Measurements from ENCODE around the gene CITED2. TPM values are rescaled to one million over a fixed set of nuclear protein-coding genes. Genes with fewer than 3 reads are reported as not detected.

The CITED2 gene
- total RNA-seq, 1 experiment from 2014 or later, result 54.0 TPM

DNA sequence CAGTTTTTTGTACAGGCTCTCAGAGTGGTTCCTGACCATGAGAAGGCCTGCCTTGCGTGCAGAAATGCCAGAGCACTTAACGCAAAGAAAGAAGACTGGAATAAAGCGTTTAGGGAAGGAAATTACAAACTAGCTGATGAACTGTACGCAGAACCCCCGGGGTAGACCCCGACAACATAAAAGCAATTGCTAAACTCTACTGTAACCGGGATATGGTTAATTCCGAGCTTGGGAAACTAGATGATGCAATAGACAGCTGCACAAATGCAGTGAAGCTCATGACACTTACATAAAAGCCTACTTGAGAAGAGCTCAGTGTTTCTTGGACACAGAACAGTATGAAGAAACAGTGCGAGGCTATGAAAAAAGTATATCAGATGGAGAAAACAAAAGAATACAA lies 35.7 kb downstream of the CITED2 start:
- Histone ChIP-seq H3K9me3 (ENCODE audit: insufficient read depth, low read depth) (no peaks in the 10 kb centered on the region), H3K9me2 (ENCODE audit: insufficient read depth) (no peaks in the 10 kb centered on the region), H3K79me2 (ENCODE audit: low read depth) (no peaks in the 10 kb centered on the region), H3K4me2 (no peak overlapping the region), H2AFZ (no peak overlapping the region), H3K27me3 (ENCODE audit: insufficient read depth, low read depth) (no peaks in the 10 kb centered on the region), H3K27ac (no peak overlapping the region), H3F3A (ENCODE audit: insufficient read depth, low read depth) (no peaks in the 10 kb centered on the region), H3K4me3 (no peak overlapping the region), H4K20me1 (ENCODE audit: insufficient read depth) (no peaks in the 10 kb centered on the region), H3K36me3 (ENCODE audit: low read depth) (no peaks in the 10 kb centered on the region), H3K4me1 (replicated peaks; ENCODE audit: insufficient read depth) (peaks cover 14% of the 10 kb centered on the region)
- intact Hi-C loops (cut with micrococcal nuclease; ENCODE audit: unreplicated experiment), result no loop called here
- POLR2A ChIA-PET (ENCODE audit: unreplicated experiment), result no interaction called here
- no peak for DNase-seq
- CTCF ChIA-PET, result no interaction called here
- no TSS peak for BruUV-seq (replicated peaks)
- TF ChIP-seq, protein P1, sequence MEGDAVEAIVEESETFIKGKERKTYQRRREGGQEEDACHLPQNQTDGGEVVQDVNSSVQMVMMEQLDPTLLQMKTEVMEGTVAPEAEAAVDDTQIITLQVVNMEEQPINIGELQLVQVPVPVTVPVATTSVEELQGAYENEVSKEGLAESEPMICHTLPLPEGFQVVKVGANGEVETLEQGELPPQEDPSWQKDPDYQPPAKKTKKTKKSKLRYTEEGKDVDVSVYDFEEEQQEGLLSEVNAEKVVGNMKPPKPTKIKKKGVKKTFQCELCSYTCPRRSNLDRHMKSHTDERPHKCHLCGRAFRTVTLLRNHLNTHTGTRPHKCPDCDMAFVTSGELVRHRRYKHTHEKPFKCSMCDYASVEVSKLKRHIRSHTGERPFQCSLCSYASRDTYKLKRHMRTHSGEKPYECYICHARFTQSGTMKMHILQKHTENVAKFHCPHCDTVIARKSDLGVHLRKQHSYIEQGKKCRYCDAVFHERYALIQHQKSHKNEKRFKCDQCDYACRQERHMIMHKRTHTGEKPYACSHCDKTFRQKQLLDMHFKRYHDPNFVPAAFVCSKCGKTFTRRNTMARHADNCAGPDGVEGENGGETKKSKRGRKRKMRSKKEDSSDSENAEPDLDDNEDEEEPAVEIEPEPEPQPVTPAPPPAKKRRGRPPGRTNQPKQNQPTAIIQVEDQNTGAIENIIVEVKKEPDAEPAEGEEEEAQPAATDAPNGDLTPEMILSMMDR (conservative IDR thresholded peaks at IDR 0.05), result no peak
- TF ChIP-seq EZH2 (IDR thresholded peaks at IDR 0.05; ENCODE audit: low read depth), result no peak

- no TSS peak for BruUV-seq (replicated peaks)
- no peak for TF ChIP-seq EZH2 (IDR thresholded peaks at IDR 0.05; ENCODE audit: low read depth)
- TF ChIP-seq, protein P1 (conservative IDR thresholded peaks at IDR 0.05), result no peak
- H3K4me1 ChIP-seq (replicated peaks; ENCODE audit: insufficient read depth), result peaks cover 5% of the 10 kb centered on the region
- no peaks in the 10 kb centered on the region for H4K20me1 ChIP-seq (ENCODE audit: insufficient read depth)
- POLR2A ChIA-PET (ENCODE audit: unreplicated experiment), result no interaction called here
- H3K9me3 ChIP-seq (ENCODE audit: insufficient read depth, low read depth), result no peaks in the 10 kb centered on the region
- no peak overlapping the region for H3K27ac ChIP-seq
- H3K4me3 ChIP-seq, result no peak overlapping the region
- H3F3A ChIP-seq (ENCODE audit: insufficient read depth, low read depth), result no peaks in the 10 kb centered on the region
- no peak overlapping the region for H3K4me2 ChIP-seq
- no peak for DNase-seq
- H2AFZ ChIP-seq, result no peak overlapping the region
- no peaks in the 10 kb centered on the region for H3K9me2 ChIP-seq (ENCODE audit: insufficient read depth)
- no peaks in the 10 kb centered on the region for H3K79me2 ChIP-seq (ENCODE audit: low read depth)
- H3K27me3 ChIP-seq (ENCODE audit: insufficient read depth, low read depth), result no peaks in the 10 kb centered on the region
- CTCF ChIA-PET, result no interaction called here
- intact Hi-C loops (cut with micrococcal nuclease; ENCODE audit: unreplicated experiment), result no loop called here
- no peaks in the 10 kb centered on the region for H3K36me3 ChIP-seq (ENCODE audit: low read depth)
These were observed 36.6 kb downstream of the CITED2 start for GRCh38 chr6:139337830-139338229.

DNA sequence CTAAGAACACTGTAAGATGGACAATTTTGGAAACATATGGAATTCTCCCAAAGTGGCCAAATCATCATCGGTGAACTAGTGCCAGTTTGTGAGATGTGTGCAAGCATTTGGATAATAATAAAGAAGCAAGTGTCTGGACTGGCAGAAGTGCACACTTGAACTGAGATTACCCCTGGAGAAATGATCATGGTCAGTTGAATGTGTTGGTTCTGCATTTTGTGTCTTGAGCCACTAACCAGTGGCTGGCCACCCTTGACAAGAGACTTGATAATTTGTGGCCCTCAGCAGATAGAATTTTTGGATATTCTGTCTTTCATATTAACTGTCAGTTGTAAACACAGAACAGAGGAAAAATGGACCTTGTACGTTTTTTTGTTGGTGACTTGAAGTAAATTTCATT lies 37.4 kb downstream of the CITED2 start:
- no TSS peak for BruUV-seq (replicated peaks)
- H3K4me3 ChIP-seq, result no peak overlapping the region
- H3K36me3 ChIP-seq (ENCODE audit: low read depth), result no peaks in the 10 kb centered on the region
- TF ChIP-seq, protein P1 (conservative IDR thresholded peaks at IDR 0.05), result no peak
- no peak for TF ChIP-seq EZH2 (IDR thresholded peaks at IDR 0.05; ENCODE audit: low read depth)
- no peak overlapping the region for H2AFZ ChIP-seq
- H3K79me2 ChIP-seq (ENCODE audit: low read depth), result no peaks in the 10 kb centered on the region
- DNase-seq, result no peak
- no peak overlapping the region for H3K27ac ChIP-seq
- H3F3A ChIP-seq (ENCODE audit: insufficient read depth, low read depth), result no peaks in the 10 kb centered on the region
- H3K4me1 ChIP-seq (replicated peaks; ENCODE audit: insufficient read depth), result no peaks in the 10 kb centered on the region
- ChIA-PET POLR2A (ENCODE audit: unreplicated experiment) (no interaction called here), CTCF (no interaction called here)
- H3K27me3 ChIP-seq (ENCODE audit: insufficient read depth, low read depth), result no peaks in the 10 kb centered on the region
- no peaks in the 10 kb centered on the region for H4K20me1 ChIP-seq (ENCODE audit: insufficient read depth)
- no peaks in the 10 kb centered on the region for H3K9me2 ChIP-seq (ENCODE audit: insufficient read depth)
- H3K4me2 ChIP-seq, result no peak overlapping the region
- intact Hi-C loops (cut with micrococcal nuclease; ENCODE audit: unreplicated experiment), result no loop called here
- no peaks in the 10 kb centered on the region for H3K9me3 ChIP-seq (ENCODE audit: insufficient read depth, low read depth)

Measured in PC-9 (cell line).